ENCODE measurements around the gene SFRP4. TPM values are rescaled to one million over a fixed set of nuclear protein-coding genes. Genes with fewer than 3 reads are reported as not detected.

The SFRP4 gene
- total RNA-seq, 1 experiment from 2014 or later, result 0.24 TPM

GRCh38 chr7:37916017-37916672 lies 472 bp downstream of the SFRP4 start (continued):
- TF ChIP-seq, protein P1, sequence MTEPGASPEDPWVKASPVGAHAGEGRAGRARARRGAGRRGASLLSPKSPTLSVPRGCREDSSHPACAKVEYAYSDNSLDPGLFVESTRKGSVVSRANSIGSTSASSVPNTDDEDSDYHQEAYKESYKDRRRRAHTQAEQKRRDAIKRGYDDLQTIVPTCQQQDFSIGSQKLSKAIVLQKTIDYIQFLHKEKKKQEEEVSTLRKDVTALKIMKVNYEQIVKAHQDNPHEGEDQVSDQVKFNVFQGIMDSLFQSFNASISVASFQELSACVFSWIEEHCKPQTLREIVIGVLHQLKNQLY (CRISPR knock-in tag; IDR thresholded peaks at IDR 0.05), result 0 out of 2 replicates have a peak, but pooled peaks have one; percentile 31
- peak; percentile 98; the same call in 1 of the 2 replicates for TF ChIP-seq TCF7 (CRISPR knock-in tag; IDR thresholded peaks at IDR 0.05; ENCODE audit: low read depth)
- peak; percentile 88; the same call in 1 of the 2 replicates for TF ChIP-seq ZNF121 (CRISPR knock-in tag; IDR thresholded peaks at IDR 0.05)
- peak; percentile 95 for TF ChIP-seq SMAD3 (CRISPR knock-in tag; IDR thresholded peaks at IDR 0.05; ENCODE audit: borderline replicate concordance)
- TF ChIP-seq, protein P2, sequence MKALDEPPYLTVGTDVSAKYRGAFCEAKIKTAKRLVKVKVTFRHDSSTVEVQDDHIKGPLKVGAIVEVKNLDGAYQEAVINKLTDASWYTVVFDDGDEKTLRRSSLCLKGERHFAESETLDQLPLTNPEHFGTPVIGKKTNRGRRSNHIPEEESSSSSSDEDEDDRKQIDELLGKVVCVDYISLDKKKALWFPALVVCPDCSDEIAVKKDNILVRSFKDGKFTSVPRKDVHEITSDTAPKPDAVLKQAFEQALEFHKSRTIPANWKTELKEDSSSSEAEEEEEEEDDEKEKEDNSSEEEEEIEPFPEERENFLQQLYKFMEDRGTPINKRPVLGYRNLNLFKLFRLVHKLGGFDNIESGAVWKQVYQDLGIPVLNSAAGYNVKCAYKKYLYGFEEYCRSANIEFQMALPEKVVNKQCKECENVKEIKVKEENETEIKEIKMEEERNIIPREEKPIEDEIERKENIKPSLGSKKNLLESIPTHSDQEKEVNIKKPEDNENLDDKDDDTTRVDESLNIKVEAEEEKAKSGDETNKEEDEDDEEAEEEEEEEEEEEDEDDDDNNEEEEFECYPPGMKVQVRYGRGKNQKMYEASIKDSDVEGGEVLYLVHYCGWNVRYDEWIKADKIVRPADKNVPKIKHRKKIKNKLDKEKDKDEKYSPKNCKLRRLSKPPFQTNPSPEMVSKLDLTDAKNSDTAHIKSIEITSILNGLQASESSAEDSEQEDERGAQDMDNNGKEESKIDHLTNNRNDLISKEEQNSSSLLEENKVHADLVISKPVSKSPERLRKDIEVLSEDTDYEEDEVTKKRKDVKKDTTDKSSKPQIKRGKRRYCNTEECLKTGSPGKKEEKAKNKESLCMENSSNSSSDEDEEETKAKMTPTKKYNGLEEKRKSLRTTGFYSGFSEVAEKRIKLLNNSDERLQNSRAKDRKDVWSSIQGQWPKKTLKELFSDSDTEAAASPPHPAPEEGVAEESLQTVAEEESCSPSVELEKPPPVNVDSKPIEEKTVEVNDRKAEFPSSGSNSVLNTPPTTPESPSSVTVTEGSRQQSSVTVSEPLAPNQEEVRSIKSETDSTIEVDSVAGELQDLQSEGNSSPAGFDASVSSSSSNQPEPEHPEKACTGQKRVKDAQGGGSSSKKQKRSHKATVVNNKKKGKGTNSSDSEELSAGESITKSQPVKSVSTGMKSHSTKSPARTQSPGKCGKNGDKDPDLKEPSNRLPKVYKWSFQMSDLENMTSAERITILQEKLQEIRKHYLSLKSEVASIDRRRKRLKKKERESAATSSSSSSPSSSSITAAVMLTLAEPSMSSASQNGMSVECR (CRISPR knock-in tag; IDR thresholded peaks at IDR 0.05; ENCODE audit: borderline replicate concordance), result peak; percentile 98
- peak; percentile 97 for TF ChIP-seq FOXP4 (CRISPR knock-in tag; IDR thresholded peaks at IDR 0.05)
- no peak for TF ChIP-seq CDX4 (CRISPR knock-in tag; IDR thresholded peaks at IDR 0.05; ENCODE audit: borderline replicate concordance)
- TF ChIP-seq TP53 (CRISPR knock-in tag; IDR thresholded peaks at IDR 0.05), result peak; percentile 94
- peak; percentile 76; the same call in 1 of the 2 replicates for TF ChIP-seq ETV6 (CRISPR knock-in tag; IDR thresholded peaks at IDR 0.05)
- no peak for TF ChIP-seq ZNF263 (CRISPR knock-in tag; IDR thresholded peaks at IDR 0.05; ENCODE audit: low read depth)
- peak; percentile 84 for TF ChIP-seq ZBTB21 (CRISPR knock-in tag; IDR thresholded peaks at IDR 0.05; ENCODE audit: borderline replicate concordance)
- no peak for TF ChIP-seq KAT7 (CRISPR knock-in tag; IDR thresholded peaks at IDR 0.05; ENCODE audit: borderline replicate concordance)
- peak; percentile 97 for TF ChIP-seq TEAD4 (CRISPR knock-in tag; IDR thresholded peaks at IDR 0.05)
- peak; percentile 92 for TF ChIP-seq TEAD1 (CRISPR knock-in tag; IDR thresholded peaks at IDR 0.05)
- TF ChIP-seq JUN (CRISPR knock-in tag; IDR thresholded peaks at IDR 0.05), result peak; percentile 95
- TF ChIP-seq, protein P3, sequence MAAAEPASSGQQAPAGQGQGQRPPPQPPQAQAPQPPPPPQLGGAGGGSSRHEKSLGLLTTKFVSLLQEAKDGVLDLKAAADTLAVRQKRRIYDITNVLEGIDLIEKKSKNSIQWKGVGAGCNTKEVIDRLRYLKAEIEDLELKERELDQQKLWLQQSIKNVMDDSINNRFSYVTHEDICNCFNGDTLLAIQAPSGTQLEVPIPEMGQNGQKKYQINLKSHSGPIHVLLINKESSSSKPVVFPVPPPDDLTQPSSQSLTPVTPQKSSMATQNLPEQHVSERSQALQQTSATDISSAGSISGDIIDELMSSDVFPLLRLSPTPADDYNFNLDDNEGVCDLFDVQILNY (CRISPR knock-in tag; IDR thresholded peaks at IDR 0.05), result peak; percentile 60; the same call in 1 of the 2 replicates
- TF ChIP-seq MYBL2 (CRISPR knock-in tag; IDR thresholded peaks at IDR 0.05), result peak; percentile 86
- 0 out of 2 replicates have a peak, but pooled peaks have one; percentile 50 for TF ChIP-seq CREM (CRISPR knock-in tag; IDR thresholded peaks at IDR 0.05)
- TF ChIP-seq GABPB1 (CRISPR knock-in tag; IDR thresholded peaks at IDR 0.05), result no peak
- TF ChIP-seq, protein P4, sequence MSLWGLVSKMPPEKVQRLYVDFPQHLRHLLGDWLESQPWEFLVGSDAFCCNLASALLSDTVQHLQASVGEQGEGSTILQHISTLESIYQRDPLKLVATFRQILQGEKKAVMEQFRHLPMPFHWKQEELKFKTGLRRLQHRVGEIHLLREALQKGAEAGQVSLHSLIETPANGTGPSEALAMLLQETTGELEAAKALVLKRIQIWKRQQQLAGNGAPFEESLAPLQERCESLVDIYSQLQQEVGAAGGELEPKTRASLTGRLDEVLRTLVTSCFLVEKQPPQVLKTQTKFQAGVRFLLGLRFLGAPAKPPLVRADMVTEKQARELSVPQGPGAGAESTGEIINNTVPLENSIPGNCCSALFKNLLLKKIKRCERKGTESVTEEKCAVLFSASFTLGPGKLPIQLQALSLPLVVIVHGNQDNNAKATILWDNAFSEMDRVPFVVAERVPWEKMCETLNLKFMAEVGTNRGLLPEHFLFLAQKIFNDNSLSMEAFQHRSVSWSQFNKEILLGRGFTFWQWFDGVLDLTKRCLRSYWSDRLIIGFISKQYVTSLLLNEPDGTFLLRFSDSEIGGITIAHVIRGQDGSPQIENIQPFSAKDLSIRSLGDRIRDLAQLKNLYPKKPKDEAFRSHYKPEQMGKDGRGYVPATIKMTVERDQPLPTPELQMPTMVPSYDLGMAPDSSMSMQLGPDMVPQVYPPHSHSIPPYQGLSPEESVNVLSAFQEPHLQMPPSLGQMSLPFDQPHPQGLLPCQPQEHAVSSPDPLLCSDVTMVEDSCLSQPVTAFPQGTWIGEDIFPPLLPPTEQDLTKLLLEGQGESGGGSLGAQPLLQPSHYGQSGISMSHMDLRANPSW (CRISPR knock-in tag; conservative IDR thresholded peaks at IDR 0.05; ENCODE audit: low read depth), result no peak
- no peak for TF ChIP-seq NR3C1 (CRISPR knock-in tag; conservative IDR thresholded peaks at IDR 0.05; ENCODE audit: low read depth)
- no peak for TF ChIP-seq ZNF281 (CRISPR knock-in tag; IDR thresholded peaks at IDR 0.05)
- TF ChIP-seq ERG (CRISPR knock-in tag; IDR thresholded peaks at IDR 0.05), result no peak

All from WTC11 (cell line).